ENCODE data around the gene MEGF11.

Gene MEGF11

DNA sequence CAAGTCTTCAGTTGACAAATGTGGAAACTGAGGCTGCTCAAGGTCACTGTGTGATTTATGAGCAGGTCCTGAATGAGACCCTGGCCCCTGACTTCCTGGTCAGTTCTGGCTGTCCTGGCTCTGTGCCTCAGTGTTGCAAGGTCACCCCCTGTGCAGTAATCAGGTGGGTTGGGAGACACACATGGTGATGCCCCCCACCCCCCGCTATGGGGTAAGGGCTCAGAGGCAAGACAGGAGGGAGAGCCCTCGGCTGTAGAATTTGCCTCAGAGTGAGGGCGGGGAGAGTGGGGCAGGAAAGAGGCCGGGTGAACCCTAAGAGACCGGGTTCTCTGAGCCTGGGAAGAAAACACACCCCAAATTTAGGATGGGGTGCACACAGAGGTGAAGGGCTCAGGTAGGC is 98.5 kb downstream of the MEGF11 start:
- TF ChIP-seq TAF1 (IDR thresholded peaks at IDR 0.05; ENCODE audit: low read depth, low read length) (no peak), POLR2AphosphoS5 (IDR thresholded peaks at IDR 0.05; ENCODE audit: low read depth, low read length) (no peak), POLR2A (IDR thresholded peaks at IDR 0.05; ENCODE audit: low read depth, low read length) (no peak), POU2F2 (IDR thresholded peaks at IDR 0.05; ENCODE audit: low read depth, low read length) (no peak), SPI1 (IDR thresholded peaks at IDR 0.05; ENCODE audit: low read depth, low read length) (no peak), PAX5 (IDR thresholded peaks at IDR 0.05; ENCODE audit: insufficient read depth, low read length, severe bottlenecking) (no peak)
- DNase-seq (ENCODE audit: insufficient read length, low spot score) (no peak), FAIRE-seq (no peak)

- DNase-seq (ENCODE audit: insufficient read length, low spot score): no peak
- FAIRE-seq: peak; percentile 71
- TF ChIP-seq PAX5 (IDR thresholded peaks at IDR 0.05; ENCODE audit: insufficient read depth, low read length, severe bottlenecking) (no peak), POLR2A (IDR thresholded peaks at IDR 0.05; ENCODE audit: low read depth, low read length) (no peak), TAF1 (IDR thresholded peaks at IDR 0.05; ENCODE audit: low read depth, low read length) (no peak), SPI1 (IDR thresholded peaks at IDR 0.05; ENCODE audit: low read depth, low read length) (no peak), POU2F2 (IDR thresholded peaks at IDR 0.05; ENCODE audit: low read depth, low read length) (no peak), POLR2AphosphoS5 (IDR thresholded peaks at IDR 0.05; ENCODE audit: low read depth, low read length) (no peak)
These were observed 99.0 kb downstream of the MEGF11 start for GRCh38 chr15:66154581-66154980.

- TF ChIP-seq SPI1 (IDR thresholded peaks at IDR 0.05; ENCODE audit: low read depth, low read length) (peak; percentile 25; the same call in 1 of the 2 replicates), POLR2A (IDR thresholded peaks at IDR 0.05; ENCODE audit: low read depth, low read length) (no peak), POU2F2 (IDR thresholded peaks at IDR 0.05; ENCODE audit: low read depth, low read length) (0 out of 2 replicates have a peak, but pooled peaks have one; percentile 6), PAX5 (IDR thresholded peaks at IDR 0.05; ENCODE audit: insufficient read depth, low read length, severe bottlenecking) (peak; percentile 81), POLR2AphosphoS5 (IDR thresholded peaks at IDR 0.05; ENCODE audit: low read depth, low read length) (no peak), TAF1 (IDR thresholded peaks at IDR 0.05; ENCODE audit: low read depth, low read length) (no peak)
- peak; percentile 70 for DNase-seq (ENCODE audit: insufficient read length, low spot score)
- peak; percentile 97 for FAIRE-seq
These were observed 99.8 kb downstream of the MEGF11 start for GRCh38 chr15:66153549-66154415.

DNA sequence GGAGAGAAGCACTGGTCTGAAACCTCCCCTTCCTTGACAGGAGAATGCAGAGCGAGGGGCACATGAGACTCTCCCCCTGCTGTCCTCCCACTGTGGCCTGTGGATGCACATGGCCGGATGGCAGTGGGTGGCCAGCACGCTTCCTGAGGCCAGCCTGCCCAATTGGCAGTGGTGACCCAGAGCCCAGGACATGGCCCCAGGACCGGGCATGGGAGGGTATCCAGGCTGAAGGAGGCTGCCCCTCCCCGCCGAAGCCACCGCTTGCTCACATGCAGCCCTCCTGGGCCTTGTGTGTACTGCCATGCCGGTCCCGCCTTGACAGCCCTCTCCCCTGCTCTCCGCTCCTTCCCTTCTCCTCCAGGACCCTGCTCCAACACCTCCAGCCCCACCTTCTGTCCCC is 100.9 kb downstream of the MEGF11 start:
- DNase-seq (ENCODE audit: insufficient read length, low spot score): no peak
- FAIRE-seq: no peak
- no peak for TF ChIP-seq POU2F2 (IDR thresholded peaks at IDR 0.05; ENCODE audit: low read depth, low read length)
- TF ChIP-seq TAF1 (IDR thresholded peaks at IDR 0.05; ENCODE audit: low read depth, low read length): no peak
- no peak for TF ChIP-seq POLR2AphosphoS5 (IDR thresholded peaks at IDR 0.05; ENCODE audit: low read depth, low read length)
- no peak for TF ChIP-seq SPI1 (IDR thresholded peaks at IDR 0.05; ENCODE audit: low read depth, low read length)
- no peak for TF ChIP-seq POLR2A (IDR thresholded peaks at IDR 0.05; ENCODE audit: low read depth, low read length)
- TF ChIP-seq PAX5 (IDR thresholded peaks at IDR 0.05; ENCODE audit: insufficient read depth, low read length, severe bottlenecking): no peak

DNA sequence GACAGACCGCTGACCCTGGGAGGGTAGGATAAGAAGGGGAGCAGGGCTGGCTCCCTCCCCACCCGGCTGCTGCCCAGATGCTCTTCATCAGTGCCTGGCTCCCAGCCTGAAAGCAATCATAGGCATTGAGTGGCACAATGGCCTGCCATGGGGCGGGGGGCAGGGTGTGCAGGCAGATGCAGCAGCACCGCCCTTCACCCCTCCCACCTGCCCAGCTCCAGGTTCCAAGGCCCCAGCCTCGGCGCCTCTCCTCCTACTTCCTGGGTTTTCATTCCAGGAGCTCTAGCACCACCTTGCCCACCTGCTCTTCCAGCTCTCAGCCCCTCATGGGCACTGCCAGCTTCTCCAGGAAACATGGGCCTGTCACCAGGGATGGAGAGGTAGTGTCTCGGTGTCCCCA is 101.7 kb downstream of the MEGF11 start:
- DNase-seq (ENCODE audit: insufficient read length, low spot score): no peak
- FAIRE-seq: no peak
- TF ChIP-seq SPI1 (IDR thresholded peaks at IDR 0.05; ENCODE audit: low read depth, low read length) (no peak), POU2F2 (IDR thresholded peaks at IDR 0.05; ENCODE audit: low read depth, low read length) (no peak), TAF1 (IDR thresholded peaks at IDR 0.05; ENCODE audit: low read depth, low read length) (no peak), PAX5 (IDR thresholded peaks at IDR 0.05; ENCODE audit: insufficient read depth, low read length, severe bottlenecking) (no peak), POLR2AphosphoS5 (IDR thresholded peaks at IDR 0.05; ENCODE audit: low read depth, low read length) (no peak), POLR2A (IDR thresholded peaks at IDR 0.05; ENCODE audit: low read depth, low read length) (no peak)

- no peak for TF ChIP-seq POLR2A (IDR thresholded peaks at IDR 0.05; ENCODE audit: low read depth, low read length)
- TF ChIP-seq POU2F2 (IDR thresholded peaks at IDR 0.05; ENCODE audit: low read depth, low read length): no peak
- no peak for TF ChIP-seq SPI1 (IDR thresholded peaks at IDR 0.05; ENCODE audit: low read depth, low read length)
- no peak for TF ChIP-seq PAX5 (IDR thresholded peaks at IDR 0.05; ENCODE audit: insufficient read depth, low read length, severe bottlenecking)
- no peak for TF ChIP-seq POLR2AphosphoS5 (IDR thresholded peaks at IDR 0.05; ENCODE audit: low read depth, low read length)
- TF ChIP-seq TAF1 (IDR thresholded peaks at IDR 0.05; ENCODE audit: low read depth, low read length): no peak
- no peak for FAIRE-seq
- no peak for DNase-seq (ENCODE audit: insufficient read length, low spot score)
These were observed 103.7 kb downstream of the MEGF11 start for GRCh38 chr15:66149871-66150270.

GRCh38 chr15:66148187-66148586 is 105.4 kb downstream of the MEGF11 start:
- TF ChIP-seq PAX5 (IDR thresholded peaks at IDR 0.05; ENCODE audit: insufficient read depth, low read length, severe bottlenecking) (no peak), TAF1 (IDR thresholded peaks at IDR 0.05; ENCODE audit: low read depth, low read length) (no peak)
- FAIRE-seq: no peak
- DNase-seq (ENCODE audit: insufficient read length, low spot score): no peak

DNA sequence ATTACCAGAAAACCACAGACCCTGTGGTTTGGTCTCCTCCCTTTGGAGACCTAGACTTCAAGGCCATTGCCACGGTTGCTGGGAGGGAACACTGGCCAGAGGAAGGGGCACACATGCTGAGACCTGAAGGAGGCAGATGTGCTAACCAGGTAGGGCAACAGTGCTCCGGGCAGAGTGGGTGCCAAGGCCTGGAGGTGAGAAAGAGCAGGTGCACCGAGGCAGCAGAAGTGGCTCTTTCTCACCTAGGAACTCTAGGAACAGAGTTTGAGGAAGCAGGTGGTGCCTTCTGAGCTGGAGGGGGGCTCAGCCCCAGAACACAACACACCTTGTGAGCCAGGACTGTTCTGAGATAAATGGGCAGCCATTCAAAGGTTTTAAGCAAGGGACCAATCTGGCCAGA is 106.1 kb downstream of the MEGF11 start:
- FAIRE-seq: no peak
- TF ChIP-seq PAX5 (IDR thresholded peaks at IDR 0.05; ENCODE audit: insufficient read depth, low read length, severe bottlenecking): no peak
- TF ChIP-seq POU2F2 (IDR thresholded peaks at IDR 0.05; ENCODE audit: low read depth, low read length): no peak
- TF ChIP-seq POLR2A (IDR thresholded peaks at IDR 0.05; ENCODE audit: low read depth, low read length): no peak
- no peak for TF ChIP-seq TAF1 (IDR thresholded peaks at IDR 0.05; ENCODE audit: low read depth, low read length)
- no peak for TF ChIP-seq POLR2AphosphoS5 (IDR thresholded peaks at IDR 0.05; ENCODE audit: low read depth, low read length)
- TF ChIP-seq SPI1 (IDR thresholded peaks at IDR 0.05; ENCODE audit: low read depth, low read length): no peak
- no peak for DNase-seq (ENCODE audit: insufficient read length, low spot score)

GRCh38 chr15:66145726-66146182 is 107.8 kb downstream of the MEGF11 start:
- TF ChIP-seq SPI1 (IDR thresholded peaks at IDR 0.05; ENCODE audit: low read depth, low read length) (no peak), PAX5 (IDR thresholded peaks at IDR 0.05; ENCODE audit: insufficient read depth, low read length, severe bottlenecking) (no peak), POLR2A (IDR thresholded peaks at IDR 0.05; ENCODE audit: low read depth, low read length) (no peak)
- FAIRE-seq: no peak
- no peak for DNase-seq (ENCODE audit: insufficient read length, low spot score)

Measured in GM12891 (cell line).